Measurements from ENCODE around the gene FKBP11.
"Not testable (repeated sequence)": the region's sequence is repeated elsewhere in the genome, so short reads cannot be mapped to it uniquely, and the experiment has no call there.

Gene FKBP11

GRCh38 chr12:48910196-48910595 is 15.1 kb downstream of the FKBP11 start:
- DNase-seq (ENCODE audit: low read depth in 2 of 2, low spot score in 1 of 2), result no peak

- not testable (repeated sequence) for DNase-seq (ENCODE audit: low read depth in 2 of 2, low spot score in 1 of 2)
These were observed 15.6 kb downstream of the FKBP11 start for GRCh38 chr12:48909698-48910097.

GRCh38 chr12:48907245-48907644 is 18.0 kb downstream of the FKBP11 start:
- no peak for DNase-seq (ENCODE audit: low read depth in 2 of 2, low spot score in 1 of 2)

- peak; percentile 59 to 69 for DNase-seq (ENCODE audit: low read depth in 2 of 2, low spot score in 1 of 2)
These were observed 21.3 kb downstream of the FKBP11 start for GRCh38 chr12:48903982-48904411.

GRCh38 chr12:48903363-48903981 is 21.8 kb downstream of the FKBP11 start:
- no peak for DNase-seq (ENCODE audit: low read depth in 2 of 2, low spot score in 1 of 2)

- DNase-seq (ENCODE audit: low read depth in 2 of 2, low spot score in 1 of 2), result no peak
These were observed 24.0 kb downstream of the FKBP11 start for GRCh38 chr12:48901278-48901677.

GRCh38 chr12:48899651-48900050 is 25.6 kb downstream of the FKBP11 start:
- no peak for DNase-seq (ENCODE audit: low read depth in 2 of 2, low spot score in 1 of 2)

GRCh38 chr12:48894271-48894670 is 31.0 kb downstream of the FKBP11 start:
- no peak for DNase-seq (ENCODE audit: low read depth in 2 of 2, low spot score in 1 of 2)

GRCh38 chr12:48890657-48891418 is 34.5 kb downstream of the FKBP11 start:
- peak; percentile 38 to 46 for DNase-seq (ENCODE audit: low read depth in 2 of 2, low spot score in 1 of 2)

- no peak for DNase-seq (ENCODE audit: low read depth in 2 of 2, low spot score in 1 of 2)
These were observed 35.6 kb downstream of the FKBP11 start for GRCh38 chr12:48889679-48890078.

GRCh38 chr12:48883305-48884161 is 41.8 kb downstream of the FKBP11 start:
- no peak for DNase-seq (ENCODE audit: low read depth in 2 of 2, low spot score in 1 of 2)

GRCh38 chr12:48882972-48883304 is 42.4 kb downstream of the FKBP11 start:
- no peak for DNase-seq (ENCODE audit: low read depth in 2 of 2, low spot score in 1 of 2)

- no peak for DNase-seq (ENCODE audit: low read depth in 2 of 2, low spot score in 1 of 2)
These were observed 43.0 kb downstream of the FKBP11 start for GRCh38 chr12:48882315-48882687.

- no peak for DNase-seq (ENCODE audit: low read depth in 2 of 2, low spot score in 1 of 2)
These were observed 43.5 kb downstream of the FKBP11 start for GRCh38 chr12:48881686-48882314.

GRCh38 chr12:48880647-48881046 is 44.6 kb downstream of the FKBP11 start:
- no peak for DNase-seq (ENCODE audit: low read depth in 2 of 2, low spot score in 1 of 2)

GRCh38 chr12:48878548-48878947 is 46.7 kb downstream of the FKBP11 start:
- no peak for DNase-seq (ENCODE audit: low read depth in 2 of 2, low spot score in 1 of 2)

GRCh38 chr12:48875944-48876515 is 49.3 kb downstream of the FKBP11 start:
- no peak for DNase-seq (ENCODE audit: low read depth in 2 of 2, low spot score in 1 of 2)

GRCh38 chr12:48873534-48873933 is 51.8 kb downstream of the FKBP11 start:
- not testable (repeated sequence) for DNase-seq (ENCODE audit: low read depth in 2 of 2, low spot score in 1 of 2)

GRCh38 chr12:48873096-48873495 is 52.2 kb downstream of the FKBP11 start:
- no peak for DNase-seq (ENCODE audit: low read depth in 2 of 2, low spot score in 1 of 2)

Measured in stimulated activated CD8-positive, alpha-beta memory T cell treated with anti-CD3 and anti-CD28 coated beads, Interleukin-4, amount 100 ng/mL, for 4 hours (primary cell).